Activated naive CD8-positive, alpha-beta T cell treated with anti-CD3 and anti-CD28 coated beads, Interleukin-2, amount 10 ng/mL, durations not matched to agents 7 days and 5 days (primary cell): ENCODE measurements around the gene METTL17. TPM values are rescaled to one million over a fixed set of nuclear protein-coding genes. Genes with fewer than 3 reads are reported as not detected.
"Not testable (repeated sequence)": the region's sequence is repeated elsewhere in the genome, so short reads cannot be mapped to it uniquely, and the experiment has no call there.

Experiments used
- ATAC-seq: fragments of 150-1000 bp; cut with Tn5 transposase; one replicate; pipeline ENCODE4 v1.10.0; 2021; ENCODE audit warnings: low read depth, moderate library complexity
- POLR2A ChIA-PET: fragments of 350-600 bp; sonication (Branson Sonifier 250); formaldehyde crosslinking; loops from one replicate; lab custom pipeline; 2021; ENCODE audit warnings: antibody characterized with exemption; lab: Charles Lee
- DNase-seq: peaks from one replicate; pipeline ENCODE4 v3.0.0; 2021
- H3K27ac Mint-ChIP-seq: one replicate; pipeline ENCODE4 v1.8.0; 2022; ENCODE audit warnings: mild to moderate bottlenecking, mixed read lengths
- H3K27me3 Mint-ChIP-seq: one replicate; pipeline ENCODE4 v1.8.0; 2022; ENCODE audit warnings: mild to moderate bottlenecking, moderate library complexity, mixed read lengths
- H3K36me3 Mint-ChIP-seq: one replicate; pipeline ENCODE4 v1.8.0; 2021; ENCODE audit warnings: mild to moderate bottlenecking, mixed read lengths
- H3K4me1 Mint-ChIP-seq: one replicate; pipeline ENCODE4 v1.8.0; 2021; ENCODE audit warnings: mixed read lengths
- H3K4me3 Mint-ChIP-seq: one replicate; pipeline ENCODE4 v1.8.0; 2022; ENCODE audit warnings: mild to moderate bottlenecking, moderate library complexity, mixed read lengths
- H3K9me3 Mint-ChIP-seq: one replicate; pipeline ENCODE4 v1.8.0; 2021; ENCODE audit warnings: mixed read lengths
- total RNA-seq, 2 experiments: library from RNA; stranded (reverse); gene quantifications; one replicate each; pipeline ENCODE4 v1.2.3, GENCODE V29; 2021

The METTL17 gene
- total RNA-seq, 2 experiments from 2014 or later, result 92.9 to 100 TPM

DNA sequence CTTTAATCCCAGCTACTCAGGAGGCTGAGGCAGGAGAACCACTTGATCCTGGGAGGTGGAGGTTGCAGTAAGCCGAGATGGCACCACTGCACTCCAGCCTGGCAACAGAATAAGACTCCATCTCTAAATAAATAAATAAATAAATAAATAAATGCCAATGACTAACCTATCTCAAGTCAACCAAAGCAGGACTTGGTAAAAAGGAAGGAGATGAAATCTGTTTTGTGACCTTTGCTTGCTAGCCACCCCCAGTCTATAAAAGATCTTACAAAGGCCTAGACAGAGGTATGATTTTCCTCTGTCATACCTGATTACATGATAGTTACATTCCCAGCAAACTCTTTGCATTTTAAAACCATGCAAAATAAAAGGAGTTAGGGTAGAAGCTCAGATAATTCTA lies 13.5 kb upstream of the METTL17 start:
- DNase-seq, result no peak
- POLR2A ChIA-PET, result no interaction called here
- no peak for ATAC-seq
- Mint-ChIP-seq H3K27ac (no peak overlapping the region), H3K4me3 (no peak overlapping the region), H3K27me3 (peaks cover 27% of the 10 kb centered on the region), H3K36me3 (no peaks in the 10 kb centered on the region), H3K4me1 (peaks cover 5% of the 10 kb centered on the region), H3K9me3 (no peaks in the 10 kb centered on the region)

DNA sequence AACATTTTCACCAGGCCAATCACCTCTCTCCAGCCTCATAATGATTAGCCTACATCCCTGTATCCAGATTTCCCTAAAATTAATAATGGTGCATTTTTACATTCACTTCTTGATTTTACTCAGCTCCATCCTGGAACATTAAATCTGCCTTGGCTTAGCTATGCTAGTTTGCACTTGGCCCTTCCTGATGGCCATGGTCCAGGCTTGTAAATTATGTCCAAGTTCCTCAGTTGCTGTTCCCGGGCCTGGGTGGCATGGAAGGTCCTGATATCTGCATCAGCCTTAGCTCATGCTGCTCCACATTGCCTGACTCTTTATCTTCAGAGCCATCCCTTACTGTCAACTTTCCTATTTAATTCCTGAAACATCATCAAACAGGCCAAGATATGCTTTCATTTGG lies 11.1 kb upstream of the METTL17 start:
- no peak overlapping the region for H3K27ac Mint-ChIP-seq
- H3K4me3 Mint-ChIP-seq, result no peak overlapping the region
- ATAC-seq (no peak), DNase-seq (no peak)
- POLR2A ChIA-PET, result no interaction called here
- no peaks in the 10 kb centered on the region for H3K9me3 Mint-ChIP-seq
- H3K4me1 Mint-ChIP-seq, result no peaks in the 10 kb centered on the region
- peaks cover 14% of the 10 kb centered on the region for H3K27me3 Mint-ChIP-seq
- no peaks in the 10 kb centered on the region for H3K36me3 Mint-ChIP-seq

DNA sequence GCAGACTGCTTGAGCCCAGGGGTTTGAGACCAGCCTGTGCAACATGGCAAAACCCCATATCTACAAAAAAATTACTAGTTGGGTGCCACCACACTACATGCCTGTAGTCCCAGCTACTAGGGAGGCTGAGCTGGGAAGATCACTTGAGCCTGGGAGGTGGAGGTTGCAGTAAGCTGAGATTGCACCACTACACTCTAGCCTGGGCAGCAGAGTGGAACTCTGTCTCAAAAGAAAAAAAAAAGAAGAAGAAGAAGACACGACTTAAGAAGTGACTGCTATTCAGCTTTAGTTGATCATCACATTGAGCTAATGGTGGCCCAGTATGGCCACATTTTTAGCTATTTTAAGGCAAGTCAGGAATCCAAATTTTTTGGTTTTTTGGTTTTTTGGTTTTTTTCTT lies 8.9 kb upstream of the METTL17 start:
- DNase-seq (no peak), ATAC-seq (no peak)
- Mint-ChIP-seq H3K9me3 (no peaks in the 10 kb centered on the region), H3K4me3 (no peak overlapping the region), H3K27ac (no peak overlapping the region), H3K4me1 (peaks cover 2% of the 10 kb centered on the region), H3K27me3 (peaks cover 19% of the 10 kb centered on the region), H3K36me3 (no peaks in the 10 kb centered on the region)
- POLR2A ChIA-PET, result no interaction called here

DNA sequence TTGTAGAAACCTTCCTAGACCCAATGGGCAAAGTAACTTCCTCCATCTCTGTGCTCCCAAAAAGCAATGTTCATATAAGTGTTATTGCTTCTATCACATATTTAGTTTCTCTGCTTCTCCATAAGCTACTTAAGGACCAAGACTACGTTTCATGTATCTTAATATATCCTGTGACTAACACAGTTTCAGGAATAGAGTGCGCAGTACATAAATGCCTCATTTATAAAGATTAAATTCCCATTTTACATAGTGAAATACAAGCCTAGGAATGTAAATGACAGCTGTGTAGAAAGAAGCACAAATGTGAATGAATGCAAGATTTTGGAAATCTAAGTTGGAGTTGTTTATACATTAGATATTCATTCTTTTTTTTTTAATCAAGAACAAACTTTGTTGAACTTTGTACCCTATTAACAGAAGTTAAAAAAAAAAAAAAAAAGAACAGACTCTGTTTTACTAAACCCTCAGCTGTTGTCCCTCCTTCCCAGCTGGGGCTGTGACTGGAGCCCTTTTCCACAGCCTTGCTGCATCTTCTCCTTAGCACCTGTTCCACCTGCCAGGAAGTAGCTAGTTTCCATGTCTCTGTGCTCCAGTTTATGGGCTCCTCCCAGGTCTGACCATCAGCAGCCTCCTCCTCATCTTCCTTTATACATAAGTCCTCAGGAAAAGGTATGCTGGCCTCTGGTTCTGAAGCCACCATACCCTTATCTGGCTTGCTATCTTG lies 7.0 kb upstream of the METTL17 start:
- no peak overlapping the region for H3K4me3 Mint-ChIP-seq
- peaks cover 23% of the 10 kb centered on the region for H3K27me3 Mint-ChIP-seq
- ATAC-seq (no peak), DNase-seq (no peak)
- no peaks in the 10 kb centered on the region for H3K36me3 Mint-ChIP-seq
- H3K4me1 Mint-ChIP-seq, result peaks cover 4% of the 10 kb centered on the region
- no peak overlapping the region for H3K27ac Mint-ChIP-seq
- no peaks in the 10 kb centered on the region for H3K9me3 Mint-ChIP-seq
- POLR2A ChIA-PET, result no interaction called here

DNA sequence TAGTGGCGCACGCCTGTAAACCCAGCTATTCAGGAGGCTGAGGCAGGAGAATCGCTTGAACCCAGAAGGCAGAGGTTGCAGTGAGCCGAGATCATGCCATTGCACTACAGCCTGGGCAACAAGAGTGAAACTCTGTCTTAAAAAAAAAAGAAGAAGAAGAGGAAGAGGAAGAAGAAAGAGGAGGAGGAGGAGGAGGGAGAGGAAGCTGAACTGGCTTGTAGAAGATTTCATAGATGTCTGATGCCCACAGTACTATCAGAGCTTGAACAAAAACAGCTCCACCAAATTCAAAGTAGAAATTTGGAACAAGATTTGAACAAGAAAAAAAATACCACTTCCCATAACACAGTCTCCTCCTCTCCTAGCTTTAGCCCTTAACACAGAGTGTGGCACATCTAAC lies 4.1 kb upstream of the METTL17 start:
- H3K27ac Mint-ChIP-seq, H3K36me3 Mint-ChIP-seq, POLR2A ChIA-PET, ATAC-seq, H3K4me3 Mint-ChIP-seq, DNase-seq, H3K9me3 Mint-ChIP-seq: not testable (repeated sequence)
- peaks cover 10% of the 10 kb centered on the region for H3K4me1 Mint-ChIP-seq
- peaks cover 14% of the 10 kb centered on the region for H3K27me3 Mint-ChIP-seq

DNA sequence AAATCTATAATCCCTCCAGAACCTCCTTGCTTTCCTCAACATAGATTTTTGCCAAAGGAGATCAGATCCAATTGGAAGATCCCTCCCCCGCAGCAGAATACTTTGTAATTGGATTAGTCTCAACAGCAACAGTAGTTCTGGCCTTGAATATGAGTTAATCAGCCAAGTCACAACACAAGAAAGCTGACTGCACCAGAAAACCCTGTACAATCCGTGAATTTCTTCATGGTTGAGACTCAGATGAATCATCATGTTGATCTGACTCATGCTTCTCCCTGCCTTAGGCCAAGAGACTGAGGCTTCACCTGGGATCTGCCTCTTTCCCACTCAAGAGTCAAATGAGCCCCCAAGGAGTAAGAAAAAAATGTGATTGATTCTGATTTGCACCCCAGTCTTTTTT lies 3.0 kb upstream of the METTL17 start:
- Mint-ChIP-seq H3K27ac (no peak overlapping the region), H3K27me3 (peaks cover 14% of the 10 kb centered on the region), H3K36me3 (peaks cover 5% of the 10 kb centered on the region), H3K4me1 (peaks cover 14% of the 10 kb centered on the region), H3K4me3 (no peak overlapping the region), H3K9me3 (no peaks in the 10 kb centered on the region)
- DNase-seq (no peak), ATAC-seq (no peak)
- POLR2A ChIA-PET, result no interaction called here

DNA sequence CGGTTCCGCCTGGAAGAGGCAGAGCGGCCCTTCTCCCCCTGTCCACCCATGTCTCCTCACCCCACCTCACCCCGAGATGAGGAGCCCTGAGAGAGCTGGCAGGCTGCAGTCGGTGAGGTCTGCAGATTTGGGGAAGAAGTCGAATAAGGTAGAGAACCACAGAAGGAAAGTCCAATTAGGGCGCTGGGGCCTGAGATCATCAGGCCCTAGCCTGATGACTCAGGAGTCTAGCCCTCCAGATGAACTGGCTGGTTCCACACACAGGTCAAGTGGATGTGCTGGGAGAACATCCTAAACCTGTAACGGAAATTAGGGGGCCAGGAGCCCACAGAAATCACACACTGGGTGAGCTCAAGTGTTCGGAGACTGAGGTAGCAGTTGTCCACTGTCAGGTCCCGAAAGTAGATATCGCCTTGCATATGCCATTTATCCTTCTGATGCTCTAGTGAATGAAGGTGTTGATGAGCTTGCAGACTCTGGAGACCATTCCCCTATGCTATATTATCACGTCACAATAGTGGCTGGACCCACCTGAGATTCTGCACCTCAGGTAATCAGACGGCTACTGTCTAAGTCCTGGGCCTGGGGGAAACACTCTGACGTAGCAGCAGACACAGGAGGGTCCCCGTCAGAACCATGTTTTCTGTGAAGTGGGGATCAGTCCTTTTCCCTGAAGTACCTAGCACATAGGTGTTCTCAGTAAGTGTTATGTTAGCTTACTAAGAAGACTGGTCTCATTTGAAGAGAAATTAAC lies 886 bp upstream of the METTL17 start:
- peaks cover 9% of the 10 kb centered on the region for H3K27me3 Mint-ChIP-seq
- H3K4me1 Mint-ChIP-seq, result peaks cover 18% of the 10 kb centered on the region
- DNase-seq, result no peak
- H3K36me3 Mint-ChIP-seq, result peaks cover 15% of the 10 kb centered on the region
- no peak for ATAC-seq
- peak overlapping the region; percentile 43 for H3K27ac Mint-ChIP-seq
- H3K9me3 Mint-ChIP-seq, result no peaks in the 10 kb centered on the region
- peak overlapping the region; percentile 47 for H3K4me3 Mint-ChIP-seq
- POLR2A ChIA-PET, result no interaction called here

DNA sequence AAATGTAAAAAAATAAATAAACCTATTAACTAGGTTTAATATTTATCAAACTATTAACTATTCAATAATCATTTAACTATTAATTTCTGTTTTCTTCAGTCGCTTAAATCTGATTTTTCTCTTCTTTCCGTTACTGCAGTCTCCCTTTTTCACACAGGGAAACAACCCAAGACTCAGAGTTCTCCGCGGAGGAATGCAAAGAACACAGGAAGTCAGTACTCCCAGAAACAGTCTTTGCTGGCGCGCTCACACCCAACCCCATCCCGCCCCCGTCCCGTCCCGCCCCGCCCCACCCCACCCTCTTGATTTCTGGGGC lies 351 bp upstream of the METTL17 start:
- H3K9me3 Mint-ChIP-seq, result no peaks in the 10 kb centered on the region
- peak overlapping the region; percentile 89 for H3K27ac Mint-ChIP-seq
- H3K4me3 Mint-ChIP-seq, result peak overlapping the region; percentile 95
- POLR2A ChIA-PET, result no interaction called here
- peaks cover 18% of the 10 kb centered on the region for H3K36me3 Mint-ChIP-seq
- H3K27me3 Mint-ChIP-seq, result peaks cover 5% of the 10 kb centered on the region
- ATAC-seq, result no peak
- no peak for DNase-seq
- peaks cover 19% of the 10 kb centered on the region for H3K4me1 Mint-ChIP-seq

DNA sequence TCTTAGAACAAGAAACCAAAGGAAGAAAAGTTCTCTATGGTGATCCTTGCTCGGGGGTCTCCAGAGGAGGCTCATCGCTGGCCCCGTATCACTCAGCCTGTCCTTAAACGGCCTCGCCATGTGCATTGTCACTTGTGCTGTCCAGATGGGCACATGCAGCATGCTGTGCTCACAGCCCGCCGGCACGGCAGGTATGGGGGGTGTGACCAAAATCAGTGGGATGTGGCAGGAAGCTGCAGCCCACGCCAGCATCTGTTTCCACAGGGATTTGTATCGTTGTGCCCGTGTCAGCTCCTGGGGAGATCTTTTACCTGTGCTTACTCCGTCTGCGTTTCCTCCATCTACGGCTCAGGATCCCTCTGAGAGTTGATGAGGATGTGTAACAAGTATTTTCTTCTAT lies 6.7 kb downstream of the METTL17 start:
- Mint-ChIP-seq H3K27ac (no peak overlapping the region), H3K4me1 (peaks cover 17% of the 10 kb centered on the region), H3K36me3 (peaks cover 35% of the 10 kb centered on the region), H3K4me3 (no peak overlapping the region), H3K9me3 (no peaks in the 10 kb centered on the region), H3K27me3 (no peaks in the 10 kb centered on the region)
- POLR2A ChIA-PET, result no interaction called here
- DNase-seq (no peak), ATAC-seq (no peak)

DNA sequence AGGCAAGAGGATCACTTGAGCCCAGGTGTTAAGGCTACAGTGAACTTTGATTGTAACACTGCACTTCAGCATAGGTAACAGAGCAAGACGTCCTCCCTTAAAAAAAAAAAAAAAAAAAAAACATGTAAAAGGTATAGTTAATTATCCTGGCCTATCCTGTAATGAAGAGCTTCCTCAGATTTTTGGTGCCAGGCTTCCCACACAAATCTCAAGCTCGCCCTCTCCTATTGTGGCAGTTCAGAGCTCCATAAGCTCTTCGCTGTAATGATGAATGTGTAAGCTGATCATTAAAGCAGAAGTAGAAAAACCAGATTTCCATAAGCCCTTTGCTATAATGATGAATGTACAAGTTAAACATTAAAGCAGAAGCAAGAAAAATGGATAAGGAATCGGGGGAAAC lies 7.3 kb downstream of the METTL17 start:
- peaks cover 30% of the 10 kb centered on the region for H3K36me3 Mint-ChIP-seq
- no peak for DNase-seq
- POLR2A ChIA-PET, result no interaction called here
- H3K9me3 Mint-ChIP-seq, result no peaks in the 10 kb centered on the region
- ATAC-seq, result no peak
- H3K4me3 Mint-ChIP-seq, result no peak overlapping the region
- no peaks in the 10 kb centered on the region for H3K27me3 Mint-ChIP-seq
- H3K27ac Mint-ChIP-seq, result no peak overlapping the region
- H3K4me1 Mint-ChIP-seq, result peaks cover 14% of the 10 kb centered on the region

DNA sequence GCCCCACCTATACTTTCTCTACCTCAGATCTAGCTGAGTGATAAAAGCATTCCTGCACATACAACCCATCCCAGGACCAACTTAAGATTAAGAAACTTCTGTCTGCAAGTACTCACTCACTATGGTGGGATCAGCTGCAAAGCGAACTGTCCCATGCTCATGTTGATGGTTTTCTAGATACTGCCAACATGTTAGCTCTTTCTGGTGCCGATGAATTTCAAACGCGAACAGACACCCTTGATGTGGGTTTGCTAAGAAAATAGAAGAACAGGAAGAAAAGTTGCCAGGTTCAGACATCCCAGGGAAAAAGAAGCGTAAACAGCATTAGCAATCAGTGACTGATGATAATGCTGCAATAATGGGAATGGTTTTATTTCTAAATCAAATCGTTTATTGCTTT lies 7.8 kb downstream of the METTL17 start:
- Mint-ChIP-seq H3K4me3 (no peak overlapping the region), H3K9me3 (no peaks in the 10 kb centered on the region), H3K27me3 (no peaks in the 10 kb centered on the region), H3K4me1 (peaks cover 14% of the 10 kb centered on the region), H3K27ac (no peak overlapping the region), H3K36me3 (peaks cover 28% of the 10 kb centered on the region)
- DNase-seq, result no peak
- ATAC-seq, result no peak
- POLR2A ChIA-PET, result no interaction called here

DNA sequence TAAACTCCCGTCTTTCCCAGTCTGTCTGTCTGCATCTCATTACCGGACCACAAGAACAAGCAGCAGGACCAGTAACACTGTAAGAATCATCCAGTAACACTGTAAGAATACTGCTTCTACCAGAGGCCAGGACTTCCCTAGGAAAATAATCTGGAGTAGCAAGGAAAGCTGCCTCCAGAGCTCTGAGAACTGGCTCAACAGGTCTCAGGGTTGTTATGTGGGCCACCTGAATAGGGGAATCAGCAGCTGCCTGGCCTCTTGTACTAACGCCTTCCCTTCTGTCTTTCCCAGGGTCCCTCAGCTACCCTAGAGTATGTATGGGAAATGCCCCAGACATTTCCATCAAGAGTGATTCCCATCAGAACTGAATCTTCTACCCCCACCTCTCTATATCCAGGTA lies 8.4 kb downstream of the METTL17 start:
- H3K4me3 Mint-ChIP-seq, result no peak overlapping the region
- POLR2A ChIA-PET, result no interaction called here

DNA sequence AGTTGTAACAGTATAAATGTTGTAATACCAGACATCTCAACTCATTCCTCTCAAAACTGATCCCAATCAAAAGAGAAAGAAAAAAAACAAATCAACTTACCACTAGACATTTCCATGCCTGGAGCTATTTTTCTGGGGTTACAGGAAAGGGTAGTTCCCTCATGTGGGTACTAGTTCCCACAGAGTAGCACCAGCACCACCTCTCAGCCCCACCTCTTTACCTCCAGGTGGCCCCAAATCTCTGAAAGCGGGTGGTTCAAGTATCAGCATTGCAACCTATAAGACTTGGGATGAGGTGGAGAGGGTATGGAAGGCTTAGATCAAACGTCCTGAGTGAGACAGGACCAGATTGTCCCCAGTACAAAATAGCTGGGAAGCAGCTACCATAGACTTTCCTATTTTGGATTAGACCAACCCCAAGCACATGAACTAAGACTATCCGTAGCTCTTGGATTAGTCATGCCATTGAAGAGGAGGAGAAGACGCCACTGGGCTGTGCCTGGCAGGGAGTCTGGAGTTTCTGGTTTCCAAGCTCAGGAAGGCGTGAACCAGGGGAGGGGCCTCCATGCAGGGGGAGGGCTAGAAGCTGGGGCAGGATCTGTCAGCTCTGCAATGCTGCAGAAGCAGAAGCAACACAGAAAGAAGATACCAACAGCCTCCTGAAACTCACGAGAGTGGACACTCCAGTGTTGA lies 9.0 kb downstream of the METTL17 start, which contains the start of gene SLC39A2:
Gene SLC39A2 (plus strand): TSS at position 620 of the 693 bp plus-strand sequence. CDS start 154 bp downstream, outside the sequence.
- POLR2A ChIA-PET, result no interaction called here
- H3K27me3 Mint-ChIP-seq, result no peaks in the 10 kb centered on the region

More for the DNA sequence above, 8.4 kb downstream of the METTL17 start:
- no peak for DNase-seq
- no peak overlapping the region for H3K27ac Mint-ChIP-seq
- no peaks in the 10 kb centered on the region for H3K9me3 Mint-ChIP-seq
- peaks cover 25% of the 10 kb centered on the region for H3K36me3 Mint-ChIP-seq
- no peaks in the 10 kb centered on the region for H3K27me3 Mint-ChIP-seq
- ATAC-seq, result no peak
- H3K4me1 Mint-ChIP-seq, result peaks cover 14% of the 10 kb centered on the region

More for the DNA sequence above, 9.0 kb downstream of the METTL17 start, which contains the start of gene SLC39A2:
- Mint-ChIP-seq H3K4me3 (no peak within 1 kb of the TSS), H3K27ac (no peak within 1 kb of the TSS), H3K9me3 (no peaks in the 10 kb centered on the region), H3K36me3 (peaks cover 24% of the 10 kb centered on the region), H3K4me1 (peaks cover 13% of the 10 kb centered on the region)
- ATAC-seq, result no peak
- no peak for DNase-seq
